AG09319 (cell line): ENCODE measurements around the gene STRAP.
A peak's percentile ranks its signal among the peaks of the same experiment; 100 is the strongest.
"Not testable (repeated sequence)": the region's sequence is repeated elsewhere in the genome, so short reads cannot be mapped to it uniquely, and the experiment has no call there.

ENCODE experiments used
- DNase-seq: peaks from one replicate; pipeline ENCODE4 v3.0.0-alpha.2; 2010; ENCODE audit warnings: low read depth; ENCODE audit errors: extremely low read depth
- CTCF ChIP-seq: IDR thresholded peaks from 2 replicates; pipeline ENCODE4 v1.5.1; 2011; ENCODE audit warnings: low read depth, mild to moderate bottlenecking, inconsistent platforms, low read length, moderate library complexity

Gene STRAP

GRCh38 chr12:15910468-15910863 is 28.3 kb downstream of the STRAP start:
- DNase-seq = no peak
- TF ChIP-seq CTCF = no peak

DNA sequence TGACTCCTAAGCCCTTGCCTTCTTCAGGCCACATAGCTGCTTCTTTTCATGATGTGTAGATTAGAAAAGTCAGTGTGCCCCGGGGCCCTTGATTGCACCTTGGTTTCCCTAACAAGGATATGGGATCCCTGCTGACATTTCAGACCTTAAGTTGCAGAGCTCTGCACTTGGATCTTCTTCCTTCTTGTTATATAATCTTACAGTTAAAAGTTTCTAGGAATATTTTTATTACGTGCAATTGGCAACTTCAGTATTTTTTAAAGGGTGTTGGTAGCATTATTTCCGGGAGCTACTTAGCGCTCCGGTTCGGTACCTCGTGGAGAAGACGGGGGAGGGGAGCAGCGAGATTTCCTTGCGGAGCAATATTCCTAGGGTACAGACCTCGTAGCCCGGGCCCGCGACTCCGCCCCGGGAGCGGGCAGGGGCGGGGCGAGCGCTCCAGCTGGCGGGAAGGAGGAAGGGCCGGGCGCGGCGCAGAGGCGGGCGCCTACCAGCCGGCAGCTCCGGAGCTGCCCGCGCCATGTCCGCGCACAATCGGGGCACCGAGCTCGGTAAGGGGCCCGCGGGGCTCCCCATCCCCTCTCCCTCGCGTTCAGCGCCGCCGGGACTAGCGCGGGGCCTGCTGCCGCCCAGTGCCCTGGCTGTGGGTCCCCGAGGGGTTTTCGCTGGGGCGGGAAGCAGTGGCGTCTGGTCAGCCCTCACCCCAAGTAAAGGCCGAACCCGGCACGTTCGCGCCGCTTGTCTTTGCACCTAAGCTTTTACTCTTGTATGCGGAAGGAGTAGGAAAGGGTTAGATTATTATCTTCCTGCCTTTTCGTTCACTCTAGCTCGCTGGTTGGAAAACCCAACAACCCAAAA is 28.9 kb downstream of the STRAP start, which contains the start of gene DERA:
Gene DERA, plus strand, starts transcription at position 469 of the 858 bp plus-strand sequence. Its CDS starts 52 bp downstream, at position 521.
- DNase-seq = peak; percentile 27
- no peak for TF ChIP-seq CTCF

GRCh38 chr12:15911931-15912330 is 29.7 kb downstream of the STRAP start:
- DNase-seq = not testable (repeated sequence)

DNA sequence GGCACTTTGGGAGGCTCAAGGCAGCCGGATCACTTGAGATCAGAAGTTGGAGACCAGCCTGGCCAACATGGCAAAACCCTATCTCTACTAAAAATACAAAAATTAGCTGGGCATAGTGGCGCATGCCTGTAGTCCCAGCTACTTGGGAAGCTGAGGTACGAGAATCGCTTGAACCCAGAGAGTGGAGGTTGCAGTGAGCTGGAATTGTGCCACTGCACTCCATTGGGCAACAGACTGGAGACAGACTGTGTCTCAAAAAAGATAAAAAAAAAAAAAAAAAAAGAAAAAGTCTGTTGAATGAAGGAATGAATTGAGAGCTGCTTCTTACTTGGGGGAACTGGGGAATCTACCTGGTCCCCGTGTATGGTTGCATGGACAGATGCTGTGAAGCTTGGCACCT is 31.9 kb downstream of the STRAP start:
- DNase-seq = not testable (repeated sequence)

- no peak for TF ChIP-seq CTCF
- DNase-seq = no peak
These were observed 35.9 kb downstream of the STRAP start for GRCh38 chr12:15918066-15918465.

DNA sequence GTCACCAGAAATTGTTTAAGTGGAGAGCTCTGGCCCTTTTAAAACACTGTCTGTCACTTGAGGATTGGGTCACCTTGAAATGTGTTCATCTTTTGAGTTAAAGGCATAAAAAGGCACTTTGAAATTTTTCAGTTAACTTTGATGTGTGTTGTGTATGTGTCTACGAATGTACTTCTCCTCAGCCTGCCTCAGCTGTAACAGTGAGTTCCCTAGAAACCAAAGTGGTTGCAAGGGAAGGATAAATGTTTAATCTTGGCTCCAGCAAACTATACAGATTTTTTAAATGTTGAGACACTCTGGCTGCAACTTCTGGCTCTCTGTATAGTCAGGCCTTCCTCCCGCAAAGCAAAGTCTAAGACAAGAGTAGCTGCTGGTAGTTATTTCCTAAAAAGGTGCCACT is 37.2 kb downstream of the STRAP start:
- DNase-seq = no peak
- TF ChIP-seq CTCF = no peak

DNA sequence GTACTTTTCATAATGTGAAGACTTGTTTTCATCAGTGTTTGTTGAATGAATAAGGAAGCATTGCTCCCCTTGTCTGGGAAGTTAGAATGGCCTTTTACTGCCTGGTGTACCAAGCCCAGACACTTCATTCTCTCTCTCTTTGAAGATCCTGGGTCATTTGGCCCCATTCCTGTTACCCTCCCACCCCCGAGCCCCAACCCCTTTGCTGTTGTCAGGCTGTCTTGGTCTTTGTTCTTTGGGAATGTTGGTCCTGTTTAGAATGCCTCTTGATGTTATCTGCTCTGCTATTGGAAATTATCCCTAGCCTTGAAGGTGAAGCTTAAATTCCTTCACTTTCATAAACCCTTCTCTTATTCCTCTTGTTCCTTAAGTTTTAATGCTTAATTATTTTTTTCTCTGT is 42.8 kb downstream of the STRAP start:
- DNase-seq = no peak
- TF ChIP-seq CTCF = no peak

GRCh38 chr12:15928346-15928745 is 46.2 kb downstream of the STRAP start:
- TF ChIP-seq CTCF = no peak

More at GRCh38 chr12:15928346-15928745, 46.2 kb downstream of the STRAP start:
- peak; percentile 16 for DNase-seq
